GM13977 (cell line): ENCODE data around the gene CNNM1.

Experiments used
- DNase-seq: peaks from one replicate; pipeline ENCODE4 v3.0.0; 2012; ENCODE audit warnings: low spot score
- CTCF ChIP-seq: IDR thresholded peaks from 2 replicates; pipeline ENCODE4 v1.5.1; 2012; ENCODE audit warnings: mild to moderate bottlenecking, control low read depth; ENCODE audit not compliant: insufficient read depth; ENCODE audit errors: extremely low read depth, missing control alignments
- in situ Hi-C: fragments of 300-500 bp; cut with MboI; formaldehyde crosslinking; loops from one replicate; pipeline ENCODE4 v1.12.0; 2022; ENCODE audit warnings: low sequenced_read_pairs, low pct_unique_long_range_greater_than_20kb, mixed read lengths, inconsistent platforms; ENCODE audit not compliant: unreplicated experiment

CNNM1 gene

GRCh38 chr10:99387541-99387940 lies 58.4 kb downstream of the CNNM1 start:
- DNase-seq = no peak
- in situ Hi-C loops = no loop called here
- no peak for TF ChIP-seq CTCF

GRCh38 chr10:99389729-99390480 lies 60.7 kb downstream of the CNNM1 start:
- no peak for DNase-seq
- TF ChIP-seq CTCF = no peak
- in situ Hi-C loops = no loop called here

- no peak for TF ChIP-seq CTCF
- in situ Hi-C loops = no loop called here
- DNase-seq = no peak
Measured at GRCh38 chr10:99391346-99391745, 62.2 kb downstream of the CNNM1 start.

GRCh38 chr10:99393036-99393435 lies 63.9 kb downstream of the CNNM1 start:
- TF ChIP-seq CTCF = no peak
- in situ Hi-C loops = no loop called here
- no peak for DNase-seq

GRCh38 chr10:99393683-99394082 lies 64.5 kb downstream of the CNNM1 start:
- no peak for TF ChIP-seq CTCF
- DNase-seq = no peak
- in situ Hi-C loops = no loop called here

GRCh38 chr10:99394256-99394655 lies 65.1 kb downstream of the CNNM1 start:
- DNase-seq = no peak
- in situ Hi-C loops = no loop called here
- no peak for TF ChIP-seq CTCF
